Heart right ventricle (tissue), 16 donors: Measurements from ENCODE around the gene TK2. TPM values are rescaled to one million over a fixed set of nuclear protein-coding genes. Genes with fewer than 3 reads are reported as not detected.

Experiments
- ATAC-seq, 8 donors: fragments of 200-7000 bp; cut with Tn5 transposase; one replicate each; pipeline ENCODE4 v1.9.1; 2020; ENCODE audit warnings: mild to moderate bottlenecking in 8 of 8, moderate library complexity in 8 of 8, moderate number of reproducible peaks in 1 of 8
- DNase-seq, 2 donors: peaks; one replicate each; pipeline ENCODE4 v3.0.0-alpha.2; 2020
- H3K27ac ChIP-seq, 10 donors: fragments of 200-600 bp; sonication (generic) in 2 of 10; one replicate each; pipeline versions ENCODE4 v1.5.0 to v1.8.0; 2020 to 2022; ENCODE audit warnings: mild to moderate bottlenecking in 3 of 10
- H3K27me3 ChIP-seq, 7 donors: fragments of 200-600 bp; one replicate each; pipeline ENCODE4 v1.8.0; 2021 to 2022; ENCODE audit warnings: mild to moderate bottlenecking in 2 of 7
- H3K36me3 ChIP-seq, 9 donors: fragments of 200-600 bp; sonication (generic) in 1 of 9; one replicate each; pipeline versions ENCODE4 v1.5.0 to v1.8.0; 2020 to 2022; ENCODE audit warnings: mild to moderate bottlenecking in 2 of 9
- H3K4me1 ChIP-seq, 9 donors: fragments of 200-600 bp; sonication (generic) in 1 of 9; one replicate each; pipeline versions ENCODE4 v1.5.0 to v1.8.0; 2020 to 2022; ENCODE audit warnings: mild to moderate bottlenecking in 4 of 9
- H3K4me3 ChIP-seq, 10 donors: fragments of 200-600 bp; sonication (generic) in 2 of 10; one replicate each; pipeline versions ENCODE4 v1.5.0 to v1.8.0; 2020 to 2022; ENCODE audit warnings: mild to moderate bottlenecking in 7 of 10, moderate library complexity in 2 of 10
- H3K9me3 ChIP-seq, 11 donors: fragments of 200-600 bp in 10 of 11; sonication (generic) in 2 of 11; one replicate each; pipeline versions ENCODE4 v1.5.0 to v1.8.0; 2013 to 2022; ENCODE audit warnings: mild to moderate bottlenecking in 2 of 11, control low read depth in 1 of 11, moderate library complexity in 1 of 11
- CTCF ChIP-seq, 9 donors: fragments of 200-600 bp; sonication (generic) in 2 of 9; IDR thresholded peaks; one replicate each; pipeline versions ENCODE4 v1.5.0 to v1.8.0; 2021 to 2022; ENCODE audit warnings: antibody characterized with exemption in 9 of 9, mild to moderate bottlenecking in 5 of 9, moderate library complexity in 1 of 9
- WGBS, 2 donors: extraction: QIAGEN DNeasy Blood & Tissue Kit; methylation state at CpG; one replicate each; pipeline ENCODE4 v1.1.7; 2013; ENCODE audit warnings: inconsistent platforms in 1 of 2; 5-methylcytosine and 5-hydroxymethylcytosine counted together
- intact Hi-C, 10 donors: fragments of 100-400 bp; cut with DNase I; formaldehyde crosslinking; loops; one replicate each; pipeline versions ENCODE4 v1.11.1 to v1.14.2; 2022
- polyA plus RNA-seq, 2 donors: library from polyadenylated mRNA; stranded (reverse); fragments of 200-250 nt; gene quantifications; one replicate each; pipeline ENCODE4 v1.2.3, GENCODE V29; 2013
- total RNA-seq, 10 donors: library from RNA; stranded (reverse); fragmentation: NEBNext Ultra II Directional in 3 of 10; extraction: Animal tissue kit (Norgen Biotek cat#: 25700) in 3 of 10; gene quantifications; one replicate each; pipeline versions ENCODE4 v1.2.1 to v1.2.4, GENCODE V29; 2021 to 2023
- donor health status: Arrhythmogenic right ventricular cardiomyopathy.
- donor health status: ischemic (EF 13 %, LVEDD 7.1; RV severe dilation, severe dysfunction).
- donor health status: healthy with polysubstance abuse.
- donor health status: DM: no; HTN: yes; CAD: no.
- donor health status: DM: no; HTN: no; CAD: no.
- donor health status: ischemic (EF 25% LVEDD 6.9; RV normal size, moderate dysfunction).
- donor health status: ischemic (EF 25% LVEDD 5.7; RV mildly dilated, moderate dysfunction).
- donor health status: healthy.
- donor health status: DM: yes; HTN: yes; CAD: no.
- donor health status: Ischemic cardiomyopathy.
- donor health status: ischemic (EF 35%, LVEDD 5.7; RV mildly dilated, moderate dysfunction).
- donor health status: nonischemic (EF 11% LVEDD 7.7; RV severe dilation, severe dysfunction).
- donor health status: DM: yes; HTN: yes; CAD: no.
- donor health status: PGD.
- donor health status: ischemic (EF 29% LVEDD 5.4; RV normal size, mild dysfunction).
- donor health status: nonischemic (EF 23%, LVEDD 6.1; RV moderate dilation, normal function).

The TK2 gene
- total and polyA plus RNA-seq, 12 donors = 8.0 to 26.0 (median 20.6) TPM

- intact Hi-C loops = loop anchor here in 6 of 10 donors (2.0 to 10.0 kb wide), 5 partner anchors 36 to 68 kb away; partner anchors contain the start of gene CMTM3 (in 1 of the 6)
- peak overlapping the region in 9 of 10 donors; percentile 57 to 89 (median 60) for H3K4me3 ChIP-seq
- WGBS, 2 donors = 39% methylated on average over 8 of the region's 8 CpGs
- TF ChIP-seq CTCF (IDR thresholded peaks at IDR 0.05) = no peak
- DNase-seq (no peak), ATAC-seq (no peak)
- H3K36me3 ChIP-seq = peaks cover 0 to 15% (median 0%) of the 10 kb centered on the region in 9 donors
- no peaks in the 10 kb centered on the region for H3K9me3 ChIP-seq
- H3K4me1 ChIP-seq = peaks cover 5 to 75% (median 50%) of the 10 kb centered on the region in 9 donors
- H3K27me3 ChIP-seq = no peaks in the 10 kb centered on the region
- H3K27ac ChIP-seq = peak overlapping the region in 5 of 10 donors; percentile 96 to 100 (median 99)
Observed at GRCh38 chr16:66553223-66553622, 3.3 kb upstream of the TK2 start.

- intact Hi-C loops = loop anchor here in 6 of 10 donors (2.0 to 10.0 kb wide), 5 partner anchors 35 to 68 kb away; partner anchors contain the start of gene CMTM3 (in 1 of the 6)
- H3K27ac ChIP-seq = peak within 1 kb of the TSS; percentile 89 to 100 (median 96)
- no peak for TF ChIP-seq CTCF (IDR thresholded peaks at IDR 0.05)
- no peaks in the 10 kb centered on the region for H3K27me3 ChIP-seq
- DNase-seq (peak; percentile 88 to 92), ATAC-seq (peak; percentile 85 to 95 (median 89))
- H3K36me3 ChIP-seq = peaks cover 0 to 12% (median 0%) of the 10 kb centered on the region in 9 donors
- H3K4me1 ChIP-seq = peaks cover 5 to 77% (median 57%) of the 10 kb centered on the region in 9 donors
- no peaks in the 10 kb centered on the region for H3K9me3 ChIP-seq
- peak within 1 kb of the TSS; percentile 33 to 89 (median 60) for H3K4me3 ChIP-seq
- WGBS, 2 donors = 6 to 9% methylated on average over 63 of the region's 63 CpGs
Observed at GRCh38 chr16:66552286-66553177, 2.6 kb upstream of the TK2 start, which contains the start of gene CKLF. TSS of gene CKLF (plus strand) at chr16:66552576. CDS start at chr16:66552716, 140 bp downstream.

GRCh38 chr16:66551788-66552285 is 1.9 kb upstream of the TK2 start:
- DNase-seq (no peak), ATAC-seq (peak in 2 of 8 donors; percentile 2)
- H3K27me3 ChIP-seq = no peaks in the 10 kb centered on the region
- no peak for TF ChIP-seq CTCF (IDR thresholded peaks at IDR 0.05)
- peak overlapping the region; percentile 89 to 100 (median 96) for H3K27ac ChIP-seq
- intact Hi-C loops = loop anchor here in 6 of 10 donors (2.0 to 10.0 kb wide), 5 partner anchors 35 to 67 kb away; partner anchors contain the start of gene CMTM3 (in 2 of the 6)
- peaks cover 0 to 8% (median 0%) of the 10 kb centered on the region in 9 donors for H3K36me3 ChIP-seq
- H3K9me3 ChIP-seq = no peaks in the 10 kb centered on the region
- peak overlapping the region; percentile 33 to 89 (median 60) for H3K4me3 ChIP-seq
- H3K4me1 ChIP-seq = peaks cover 5 to 81% (median 59%) of the 10 kb centered on the region in 9 donors
- 38 to 48% methylated on average over 8 of the region's 8 CpGs for WGBS, 2 donors

- intact Hi-C loops = loop anchor here in 5 of 10 donors (2.0 to 10.0 kb wide), 4 partner anchors 34 to 67 kb away; partner anchors contain the start of gene CMTM3 (in 1 of the 5)
- peaks cover 5 to 81% (median 59%) of the 10 kb centered on the region in 9 donors for H3K4me1 ChIP-seq
- H3K36me3 ChIP-seq = peaks cover 0 to 13% (median 0%) of the 10 kb centered on the region in 9 donors
- no peaks in the 10 kb centered on the region for H3K27me3 ChIP-seq
- no peaks in the 10 kb centered on the region for H3K9me3 ChIP-seq
- H3K4me3 ChIP-seq = peak overlapping the region in 3 of 10 donors; percentile 60 to 74 (median 67)
- H3K27ac ChIP-seq = peak overlapping the region in 8 of 10 donors; percentile 23 to 100 (median 96)
- 46 to 48% methylated on average over 6 of the region's 6 CpGs for WGBS, 2 donors
- DNase-seq (no peak), ATAC-seq (peak in 2 of 8 donors; percentile 23 to 27)
- peak in 3 of 9 donors; percentile 12 to 38 (median 22) for TF ChIP-seq CTCF (IDR thresholded peaks at IDR 0.05)
Observed at GRCh38 chr16:66551348-66551759, 1.4 kb upstream of the TK2 start.
